Measurements from ENCODE around the gene HCRTR1.

Gene HCRTR1

GRCh38 chr1:31673433-31673832 lies 55.9 kb downstream of the HCRTR1 start:
- Histone ChIP-seq H3K4me3 (ENCODE audit: low read depth, low read length) (no peak overlapping the region), H3K27ac (ENCODE audit: low read depth, low read length) (no peak overlapping the region), H3K9me3 (ENCODE audit: control insufficient read depth, insufficient read depth, low read depth, low read length) (no peaks in the 10 kb centered on the region), H3K9ac (ENCODE audit: low read length) (no peak overlapping the region), H3K36me3 (ENCODE audit: control insufficient read depth, insufficient read depth, low read length) (no peaks in the 10 kb centered on the region), H3K27me3 (ENCODE audit: control insufficient read depth, insufficient read depth, low read length) (no peaks in the 10 kb centered on the region), H3K4me1 (ENCODE audit: control insufficient read depth, insufficient read depth, low read length) (peaks cover 25% of the 10 kb centered on the region)

DNA sequence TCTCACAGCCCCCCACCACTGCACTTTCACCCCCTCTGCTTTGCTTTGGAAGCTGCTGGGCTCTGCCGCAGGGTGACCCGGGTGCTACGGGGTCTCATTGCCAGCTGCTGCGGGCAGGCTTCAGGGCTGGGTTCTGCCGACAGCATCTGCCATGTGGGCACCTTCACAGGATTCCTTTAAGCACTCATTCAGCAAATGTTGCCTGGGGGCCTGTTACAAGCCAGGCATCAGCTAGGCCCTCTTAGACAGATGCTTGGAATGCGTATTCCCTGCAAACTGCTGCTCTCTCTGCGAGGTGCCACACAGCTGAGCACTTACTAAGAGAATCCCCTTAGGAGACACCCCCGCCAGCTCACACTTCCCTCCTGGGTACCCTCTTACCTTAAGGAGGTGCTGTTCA lies 57.1 kb downstream of the HCRTR1 start:
- H3K27ac ChIP-seq (ENCODE audit: low read depth, low read length), result no peak overlapping the region
- H3K4me3 ChIP-seq (ENCODE audit: low read depth, low read length), result no peak overlapping the region
- H3K9me3 ChIP-seq (ENCODE audit: control insufficient read depth, insufficient read depth, low read depth, low read length), result no peaks in the 10 kb centered on the region
- no peak overlapping the region for H3K9ac ChIP-seq (ENCODE audit: low read length)
- H3K4me1 ChIP-seq (ENCODE audit: control insufficient read depth, insufficient read depth, low read length), result peaks cover 22% of the 10 kb centered on the region
- no peaks in the 10 kb centered on the region for H3K27me3 ChIP-seq (ENCODE audit: control insufficient read depth, insufficient read depth, low read length)
- H3K36me3 ChIP-seq (ENCODE audit: control insufficient read depth, insufficient read depth, low read length), result no peaks in the 10 kb centered on the region

GRCh38 chr1:31675161-31675560 lies 57.7 kb downstream of the HCRTR1 start:
- H3K36me3 ChIP-seq (ENCODE audit: control insufficient read depth, insufficient read depth, low read length), result no peaks in the 10 kb centered on the region
- no peak overlapping the region for H3K4me3 ChIP-seq (ENCODE audit: low read depth, low read length)
- H3K27me3 ChIP-seq (ENCODE audit: control insufficient read depth, insufficient read depth, low read length), result no peaks in the 10 kb centered on the region
- H3K9me3 ChIP-seq (ENCODE audit: control insufficient read depth, insufficient read depth, low read depth, low read length), result no peaks in the 10 kb centered on the region
- H3K4me1 ChIP-seq (ENCODE audit: control insufficient read depth, insufficient read depth, low read length), result peaks cover 17% of the 10 kb centered on the region
- no peak overlapping the region for H3K9ac ChIP-seq (ENCODE audit: low read length)
- no peak overlapping the region for H3K27ac ChIP-seq (ENCODE audit: low read depth, low read length)

DNA sequence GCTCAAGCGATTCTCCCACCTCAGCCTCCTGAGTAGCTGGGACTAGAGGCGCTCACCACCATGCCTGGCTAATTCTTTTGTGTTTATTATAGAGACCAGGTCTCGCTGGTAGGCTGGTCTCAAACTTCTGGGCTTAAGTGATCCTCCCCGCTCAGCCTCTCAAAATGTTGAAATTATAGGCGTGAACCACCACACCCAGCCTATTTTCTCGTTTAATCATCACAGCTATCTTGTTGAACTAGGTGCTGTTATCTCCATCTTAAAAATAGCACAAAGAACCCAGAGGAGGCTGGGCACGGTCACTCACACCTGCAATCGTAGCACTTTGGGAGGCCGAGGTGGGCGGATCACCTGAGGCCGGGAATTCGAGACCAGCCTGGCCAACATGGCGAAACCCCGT lies 58.3 kb downstream of the HCRTR1 start:
- no peak overlapping the region for H3K9ac ChIP-seq (ENCODE audit: low read length)
- no peaks in the 10 kb centered on the region for H3K36me3 ChIP-seq (ENCODE audit: control insufficient read depth, insufficient read depth, low read length)
- peaks cover 11% of the 10 kb centered on the region for H3K4me1 ChIP-seq (ENCODE audit: control insufficient read depth, insufficient read depth, low read length)
- no peak overlapping the region for H3K4me3 ChIP-seq (ENCODE audit: low read depth, low read length)
- H3K27me3 ChIP-seq (ENCODE audit: control insufficient read depth, insufficient read depth, low read length), result no peaks in the 10 kb centered on the region
- H3K9me3 ChIP-seq (ENCODE audit: control insufficient read depth, insufficient read depth, low read depth, low read length), result no peaks in the 10 kb centered on the region
- H3K27ac ChIP-seq (ENCODE audit: low read depth, low read length), result no peak overlapping the region
